IPS-15b (cell line): ENCODE data around the gene DCAF15.

Experiments used
- H3K27me3 ChIP-seq: one replicate; pipeline ENCODE4 v1.6.1; 2013; ENCODE audit warnings: low read length; ENCODE audit not compliant: control insufficient read depth, insufficient read depth
- H3K36me3 ChIP-seq: one replicate; pipeline ENCODE4 v1.6.1; 2013; ENCODE audit warnings: low read length; ENCODE audit not compliant: control insufficient read depth, insufficient read depth
- H3K4me1 ChIP-seq: one replicate; pipeline ENCODE4 v1.6.1; 2013; ENCODE audit warnings: mild to moderate bottlenecking, low read length; ENCODE audit not compliant: control insufficient read depth, insufficient read depth
- H3K4me3 ChIP-seq: one replicate; pipeline ENCODE4 v1.5.1; 2013; ENCODE audit warnings: low read depth, low read length
- H3K9ac ChIP-seq: one replicate; pipeline ENCODE4 v1.6.1; 2013; ENCODE audit warnings: low read depth, mild to moderate bottlenecking, low read length
- H3K9me3 ChIP-seq: one replicate; pipeline ENCODE4 v1.6.1; 2013; ENCODE audit warnings: mild to moderate bottlenecking, low read length; ENCODE audit not compliant: control insufficient read depth, insufficient read depth

The DCAF15 gene

DNA sequence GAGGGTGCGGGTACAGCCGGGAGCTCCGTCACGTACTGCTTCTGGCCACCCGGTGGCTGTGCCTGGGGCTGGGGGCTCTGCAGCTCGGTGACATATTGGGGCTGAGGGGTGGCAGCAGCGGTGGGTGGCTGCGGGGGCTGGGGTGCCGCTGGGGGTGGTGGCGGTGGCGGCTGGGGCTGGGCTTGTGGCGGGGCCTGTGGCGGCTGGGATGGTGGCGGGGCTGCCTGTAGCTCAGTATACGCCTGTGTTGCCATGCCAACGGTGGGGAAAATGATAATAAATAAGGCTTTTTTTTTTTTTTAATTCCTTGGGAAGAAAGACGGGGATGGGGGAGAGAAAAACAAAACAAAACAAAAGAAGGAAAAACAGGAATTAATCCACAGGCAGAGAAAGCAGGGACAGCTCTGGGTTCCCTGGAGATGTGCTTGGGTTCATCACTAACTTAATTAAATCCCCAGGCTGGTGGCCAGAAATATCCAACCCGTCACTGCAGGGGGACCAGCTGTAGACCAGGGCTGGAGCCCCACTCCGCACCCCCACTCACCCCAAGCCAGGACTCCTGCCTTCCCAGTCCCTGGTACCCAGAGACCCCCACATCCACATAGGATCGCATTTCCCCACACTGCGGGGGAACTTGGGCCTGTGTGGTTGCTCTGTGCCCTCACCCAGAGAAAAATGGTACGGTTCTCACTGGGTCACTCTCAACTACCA, 41.4 kb downstream of the DCAF15 start:
- H3K36me3 ChIP-seq = peaks cover 4% of the 10 kb centered on the region
- H3K4me1 ChIP-seq = no peaks in the 10 kb centered on the region
- no peak overlapping the region for H3K9ac ChIP-seq
- H3K4me3 ChIP-seq = no peak overlapping the region
- no peaks in the 10 kb centered on the region for H3K27me3 ChIP-seq
- H3K9me3 ChIP-seq = no peaks in the 10 kb centered on the region

DNA sequence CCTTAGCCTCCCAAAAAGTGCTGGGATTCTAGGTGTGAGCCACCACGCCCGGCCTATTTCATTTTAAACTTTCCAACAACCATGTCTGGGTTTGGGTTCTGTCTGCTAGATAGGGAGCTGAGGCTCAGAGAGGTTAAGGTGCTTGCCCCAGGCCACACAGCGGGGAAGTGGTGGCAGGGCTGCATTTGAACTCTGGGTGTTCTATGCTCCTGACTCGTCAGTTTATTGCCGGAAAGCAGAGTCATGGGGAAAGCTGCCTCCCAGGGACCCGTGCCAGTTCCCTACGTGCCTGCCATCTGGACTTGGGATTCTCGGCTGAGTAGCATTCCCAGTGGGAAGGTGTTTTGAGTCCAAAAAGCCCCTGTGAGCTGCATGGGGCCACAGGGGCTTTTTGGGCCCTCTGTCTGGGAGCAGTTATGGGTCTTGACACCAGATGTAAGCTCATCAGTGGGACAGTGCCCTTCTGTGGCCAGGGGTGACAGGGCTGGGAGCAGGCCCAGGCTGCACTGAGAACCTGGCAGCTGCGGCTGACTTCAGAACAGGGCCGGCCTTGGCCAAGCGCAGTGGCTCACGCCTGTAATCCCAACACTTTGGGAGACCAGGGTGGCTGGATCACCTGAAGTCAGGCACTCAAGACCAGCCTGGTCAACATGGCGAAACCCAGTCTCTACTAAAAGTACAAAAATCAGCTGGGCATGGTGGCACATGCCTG, 42.9 kb downstream of the DCAF15 start:
- Histone ChIP-seq H3K9me3 (no peaks in the 10 kb centered on the region), H3K27me3 (no peaks in the 10 kb centered on the region), H3K36me3 (peaks cover 4% of the 10 kb centered on the region), H3K4me3 (no peak overlapping the region), H3K9ac (no peak overlapping the region), H3K4me1 (no peaks in the 10 kb centered on the region)

DNA sequence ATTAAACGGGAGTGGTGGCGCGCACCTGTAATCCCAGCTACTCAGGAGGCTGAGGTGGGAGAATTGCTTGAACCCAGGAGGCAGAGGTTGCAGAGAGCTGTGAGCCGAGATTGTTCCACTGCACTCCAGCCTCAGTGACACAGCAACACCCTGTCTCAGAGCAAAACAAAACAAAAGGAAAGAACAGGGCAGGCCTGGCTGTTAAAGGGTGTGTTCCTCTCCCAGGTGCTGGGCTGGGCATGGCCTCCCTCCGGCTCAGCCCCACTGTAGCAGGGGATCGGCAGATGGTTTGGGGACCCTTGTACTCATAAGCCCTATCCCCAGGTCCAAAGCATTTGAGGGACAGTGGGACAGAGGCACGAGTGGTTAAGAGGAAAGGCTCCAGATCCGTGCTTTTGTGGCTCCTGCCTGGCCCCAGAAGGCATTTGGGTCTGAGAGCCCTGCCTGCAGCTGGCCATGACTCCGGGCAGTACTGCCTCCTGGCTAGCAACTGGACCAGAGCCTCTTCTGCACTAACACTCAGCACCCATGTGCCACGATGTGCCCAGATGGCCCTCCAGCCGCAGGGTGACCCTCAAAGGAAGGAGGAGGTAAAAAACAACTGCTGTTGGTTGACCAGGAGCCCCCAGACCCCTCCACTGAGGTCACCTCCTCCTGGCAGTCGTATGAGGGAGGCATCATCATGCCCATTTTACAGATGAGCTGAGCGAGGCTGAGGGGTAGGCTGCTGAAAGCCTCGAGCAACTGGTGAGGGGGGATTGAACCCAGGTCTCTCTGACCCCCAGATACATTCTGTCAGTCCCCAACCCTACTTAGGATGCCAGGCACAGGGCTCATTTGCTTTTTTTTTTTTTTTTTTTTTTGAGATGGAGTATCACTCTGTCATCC, 43.8 kb downstream of the DCAF15 start:
- no peak overlapping the region for H3K4me3 ChIP-seq
- no peak overlapping the region for H3K9ac ChIP-seq
- no peaks in the 10 kb centered on the region for H3K9me3 ChIP-seq
- H3K4me1 ChIP-seq = no peaks in the 10 kb centered on the region
- no peaks in the 10 kb centered on the region for H3K27me3 ChIP-seq
- H3K36me3 ChIP-seq = peaks cover 4% of the 10 kb centered on the region

DNA sequence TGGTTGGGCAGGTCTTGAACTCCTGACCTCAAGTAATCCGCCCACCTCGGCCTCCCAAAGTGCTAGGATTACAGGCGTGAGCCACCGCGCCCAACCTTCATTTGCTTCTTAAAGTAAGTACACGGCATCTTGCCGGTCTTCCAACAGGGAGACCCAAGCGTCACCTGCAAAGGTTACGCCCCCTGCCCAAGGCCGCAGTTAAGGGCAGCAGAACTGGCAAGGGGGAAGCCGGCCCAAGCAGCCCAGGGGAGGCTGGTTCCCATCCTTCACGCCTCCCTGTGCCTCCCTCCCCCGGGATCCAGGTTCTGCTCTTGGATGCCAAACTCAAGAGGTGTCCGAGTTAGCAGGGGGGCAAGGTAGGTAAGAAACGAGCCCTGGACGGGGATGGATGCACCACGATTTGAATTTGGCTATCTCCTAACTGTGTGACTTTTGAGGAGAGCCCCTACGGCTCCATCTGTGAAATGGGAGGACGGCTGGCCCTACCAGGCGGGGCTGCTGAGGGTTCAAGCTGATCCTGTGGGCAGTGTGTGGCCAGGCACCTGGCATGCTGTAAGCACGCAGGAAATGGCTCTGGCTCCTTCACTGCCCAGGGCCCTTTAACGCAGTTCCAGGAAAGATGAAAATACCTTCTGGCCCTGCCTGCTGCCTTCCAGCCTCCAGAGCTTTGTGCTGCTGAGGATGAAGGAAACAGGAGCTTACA, 44.8 kb downstream of the DCAF15 start:
- Histone ChIP-seq H3K27me3 (no peaks in the 10 kb centered on the region), H3K36me3 (peaks cover under 1% of the 10 kb centered on the region), H3K9ac (no peak overlapping the region), H3K4me1 (no peaks in the 10 kb centered on the region), H3K4me3 (no peak overlapping the region), H3K9me3 (no peaks in the 10 kb centered on the region)

DNA sequence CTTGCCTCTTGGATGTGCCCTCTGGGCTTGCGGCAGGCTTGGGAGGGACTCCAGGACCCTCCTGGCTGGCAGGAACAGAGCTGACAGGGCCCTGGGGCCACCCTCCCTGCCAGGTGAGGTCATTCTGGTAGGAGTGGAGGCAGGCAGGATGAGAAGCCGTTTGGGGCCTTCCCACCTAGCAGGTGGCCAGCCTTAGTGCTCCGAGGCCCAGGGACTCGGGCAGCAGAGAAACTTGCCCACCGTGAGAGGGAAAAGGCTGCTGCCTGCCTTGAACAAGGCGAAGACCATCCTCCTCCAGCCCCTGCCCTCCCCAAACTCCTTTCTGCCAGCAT, 45.3 kb downstream of the DCAF15 start:
- Histone ChIP-seq H3K9ac (no peak overlapping the region), H3K4me1 (no peaks in the 10 kb centered on the region), H3K36me3 (no peaks in the 10 kb centered on the region), H3K9me3 (no peaks in the 10 kb centered on the region), H3K27me3 (no peaks in the 10 kb centered on the region), H3K4me3 (no peak overlapping the region)

DNA sequence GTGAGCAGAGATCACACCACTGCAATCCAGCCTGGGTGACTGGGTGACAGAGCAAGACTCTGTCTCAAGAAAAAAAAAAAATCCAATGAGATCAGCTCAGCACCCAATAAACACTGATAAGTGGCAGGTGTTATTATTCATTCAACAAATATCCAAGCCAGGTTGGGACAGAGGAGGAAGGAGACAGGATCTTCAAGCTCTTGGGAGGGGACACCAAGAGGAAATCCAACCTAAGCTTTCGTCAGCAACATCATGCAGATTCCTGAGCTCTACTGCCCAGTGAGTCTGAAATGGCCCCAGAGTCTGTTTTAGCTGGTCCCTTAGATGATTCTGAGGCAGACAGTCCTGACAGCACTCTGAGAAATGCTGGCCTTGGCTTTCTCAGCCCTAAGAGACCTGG, 46.1 kb downstream of the DCAF15 start:
- Histone ChIP-seq H3K36me3 (no peaks in the 10 kb centered on the region), H3K4me1 (no peaks in the 10 kb centered on the region)

DNA sequence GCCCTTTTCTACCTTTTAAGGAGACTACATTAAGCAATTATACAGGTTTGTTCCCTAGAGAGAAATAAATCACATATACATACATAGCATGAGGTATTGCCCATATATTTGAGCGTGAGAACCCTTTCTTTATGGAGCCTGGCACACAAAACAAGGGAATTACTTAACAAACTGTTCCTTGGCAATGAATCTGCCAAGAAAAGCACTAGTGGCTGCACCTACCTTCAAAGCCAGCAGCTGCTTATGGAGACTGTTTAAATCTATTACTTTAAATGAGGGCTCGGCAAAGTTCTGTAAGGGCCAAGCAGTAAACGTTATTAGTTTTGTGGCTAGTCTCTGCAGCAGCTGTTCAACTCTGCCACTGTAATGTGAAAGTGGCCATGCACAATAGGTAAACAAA, 46.8 kb downstream of the DCAF15 start:
- no peaks in the 10 kb centered on the region for H3K4me1 ChIP-seq
- no peaks in the 10 kb centered on the region for H3K27me3 ChIP-seq
- H3K9me3 ChIP-seq = no peaks in the 10 kb centered on the region
- no peak overlapping the region for H3K9ac ChIP-seq
- no peaks in the 10 kb centered on the region for H3K36me3 ChIP-seq
- no peak overlapping the region for H3K4me3 ChIP-seq

More for the DNA sequence above, 46.1 kb downstream of the DCAF15 start:
- Histone ChIP-seq H3K27me3 (no peaks in the 10 kb centered on the region), H3K4me3 (no peak overlapping the region), H3K9ac (no peak overlapping the region), H3K9me3 (no peaks in the 10 kb centered on the region)

DNA sequence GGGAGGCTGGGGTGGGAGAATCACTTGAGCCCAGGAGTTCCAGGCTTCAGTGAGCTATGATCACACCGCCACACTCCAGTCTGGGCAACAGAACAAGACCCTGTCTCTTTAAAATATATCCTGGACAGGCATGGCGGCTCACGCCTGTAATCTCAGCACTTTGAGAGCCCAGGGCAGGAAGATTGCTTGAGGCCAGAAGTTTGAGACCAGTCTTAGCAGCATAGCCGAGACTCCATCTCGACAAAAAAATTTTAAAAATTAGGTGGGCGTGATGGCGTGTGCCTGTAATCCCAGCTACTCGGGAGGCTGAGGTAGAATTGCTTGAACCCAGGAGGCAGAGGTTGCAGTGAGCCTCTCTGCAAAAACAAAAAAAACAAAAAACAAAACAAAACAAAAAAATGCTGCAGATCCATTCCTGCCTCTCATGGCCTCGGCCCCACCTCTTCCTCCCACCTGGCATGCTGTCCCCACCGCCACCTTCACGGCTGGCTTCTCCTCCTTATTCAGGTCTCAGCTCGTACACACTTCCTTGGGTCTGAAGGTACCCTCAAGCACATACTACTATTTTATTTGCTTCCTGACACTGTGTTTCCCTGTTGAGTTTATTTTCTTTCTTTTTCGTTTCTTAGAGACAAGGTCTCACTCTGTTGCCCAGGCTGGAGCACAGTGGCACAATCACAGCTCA, 48.5 kb downstream of the DCAF15 start:
- Histone ChIP-seq H3K4me1 (peaks cover 6% of the 10 kb centered on the region), H3K9ac (no peak overlapping the region), H3K9me3 (no peaks in the 10 kb centered on the region), H3K4me3 (no peak overlapping the region), H3K27me3 (no peaks in the 10 kb centered on the region), H3K36me3 (no peaks in the 10 kb centered on the region)

DNA sequence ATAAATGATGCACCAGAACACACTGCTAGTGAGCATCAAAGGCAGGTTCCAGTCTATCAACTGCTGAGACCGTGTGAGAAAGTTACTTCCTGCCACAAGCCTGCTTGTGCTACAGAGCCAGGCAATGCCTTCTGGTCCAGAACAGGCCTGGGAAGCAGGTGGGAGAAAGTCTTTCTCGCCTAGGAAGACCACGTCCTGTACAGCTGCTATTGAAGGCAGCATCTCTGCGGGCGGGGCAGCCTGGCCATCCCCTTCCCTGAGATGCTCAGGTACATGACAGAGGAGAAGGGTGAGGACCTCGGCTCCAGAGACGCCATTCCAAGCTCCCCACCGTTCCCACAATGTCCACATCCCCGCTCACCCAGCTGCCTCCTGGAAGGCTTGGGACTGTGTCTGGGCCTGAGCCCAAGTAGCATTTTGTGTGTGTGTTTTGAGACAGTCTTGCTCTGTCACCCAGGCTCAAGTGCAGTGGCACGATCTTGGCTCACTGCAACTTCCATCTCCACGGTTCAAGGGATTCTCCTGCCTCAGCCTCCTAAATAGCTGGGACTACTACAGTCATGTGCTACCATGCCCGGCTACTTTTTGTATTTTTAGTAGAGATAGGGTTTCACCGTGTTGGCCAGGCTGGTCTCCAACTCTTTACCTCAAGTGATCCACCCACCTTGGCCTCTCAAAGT, 50.4 kb downstream of the DCAF15 start:
- Histone ChIP-seq H3K4me3 (no peak overlapping the region), H3K27me3 (no peaks in the 10 kb centered on the region), H3K9me3 (no peaks in the 10 kb centered on the region), H3K9ac (no peak overlapping the region), H3K4me1 (peaks cover 6% of the 10 kb centered on the region), H3K36me3 (no peaks in the 10 kb centered on the region)

DNA sequence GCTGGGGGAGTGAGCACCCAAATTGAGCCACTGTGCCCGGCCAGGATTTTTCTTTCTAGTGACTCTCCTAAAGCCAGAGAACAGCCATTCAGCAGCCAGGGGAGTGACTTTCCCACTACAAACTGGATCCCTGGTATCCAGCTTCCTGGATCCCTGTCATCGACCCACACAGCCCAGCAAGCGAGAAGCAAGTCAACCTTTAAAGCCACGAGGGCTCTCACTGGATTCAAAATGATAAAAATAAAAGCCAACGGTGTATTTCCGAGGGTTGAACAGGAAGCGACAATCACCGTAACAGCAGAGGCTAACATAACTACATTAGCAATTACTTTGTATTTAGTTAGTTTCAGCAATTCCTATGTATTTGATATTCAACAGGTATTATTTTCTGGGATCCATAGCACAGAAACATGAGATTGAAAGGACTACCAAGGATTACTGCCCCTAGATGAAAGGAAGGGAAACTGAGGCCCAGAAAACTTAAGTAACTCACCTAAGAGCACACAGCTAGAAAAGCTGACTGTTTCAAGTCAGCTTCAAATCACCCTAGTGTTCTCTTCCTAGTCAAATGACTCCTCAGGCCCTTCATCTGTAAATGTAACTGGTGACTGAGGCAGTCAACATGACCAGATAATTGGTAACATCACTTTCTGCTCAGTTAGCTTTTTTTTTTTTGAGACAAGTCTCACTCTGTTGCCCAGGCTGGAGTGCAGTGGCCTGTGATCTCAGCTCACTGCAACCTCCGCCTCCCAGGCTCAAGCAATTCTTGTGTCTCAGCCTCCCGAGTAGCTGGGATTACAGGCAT, 51.1 kb downstream of the DCAF15 start:
- Histone ChIP-seq H3K9ac (no peak overlapping the region), H3K27me3 (no peaks in the 10 kb centered on the region), H3K4me1 (peaks cover 6% of the 10 kb centered on the region), H3K4me3 (no peak overlapping the region), H3K9me3 (no peaks in the 10 kb centered on the region), H3K36me3 (no peaks in the 10 kb centered on the region)
